SU-DHL-6 (cell line): ENCODE measurements around the gene AATK.

Experiments
- H2AFZ ChIP-seq: fragments of 200-600 bp; sonication (generic); 2 replicates; pipeline ENCODE4 v1.6.1; 2014; ENCODE audit warnings: low read depth, mild to moderate bottlenecking, moderate library complexity, mixed read lengths, antibody characterized with exemption, low read length; ENCODE audit not compliant: severe bottlenecking
- H3F3A ChIP-seq: fragments of 200-600 bp; shearing (Covaris generic); 2 replicates; pipeline ENCODE4 v1.6.0; 2016; ENCODE audit warnings: antibody characterized with exemption, mild to moderate bottlenecking; ENCODE audit not compliant: insufficient read depth
- H3K27ac ChIP-seq: fragments of 200-600 bp; sonication (generic); 2 replicates; pipeline ENCODE4 v1.5.1; 2016; ENCODE audit warnings: low read depth, mild to moderate bottlenecking, low read length, moderate library complexity, mixed read lengths
- H3K27me3 ChIP-seq: fragments of 200-600 bp; sonication (generic), shearing (Covaris generic); 2 replicates; pipeline ENCODE4 v1.6.0; 2014; ENCODE audit warnings: mild to moderate bottlenecking, low read length
- H3K36me3 ChIP-seq: fragments of 200-600 bp; sonication (generic); 2 replicates; pipeline ENCODE4 v1.6.1; 2014; ENCODE audit warnings: mild to moderate bottlenecking, low read length, mixed read lengths
- H3K4me2 ChIP-seq: fragments of 300-600, 200-600 bp; shearing (Covaris generic), sonication (generic); 2 replicates; pipeline ENCODE4 v1.6.0; 2014; ENCODE audit warnings: low read length, low read depth, mild to moderate bottlenecking; ENCODE audit not compliant: poor library complexity, severe bottlenecking
- H3K4me3 ChIP-seq: fragments of 200-600 bp; sonication (generic); 2 replicates; pipeline ENCODE4 v1.5.1; 2014; ENCODE audit warnings: antibody characterized with exemption, low read length, mild to moderate bottlenecking, mixed read lengths; ENCODE audit not compliant: insufficient read depth, poor library complexity, severe bottlenecking
- H3K79me2 ChIP-seq: fragments of 200-600 bp; sonication (generic); 2 replicates; pipeline ENCODE4 v1.6.1; 2014; ENCODE audit warnings: mild to moderate bottlenecking, low read length, moderate library complexity; ENCODE audit not compliant: insufficient read depth
- H3K9ac ChIP-seq: fragments of 200-600 bp; sonication (generic); 2 replicates; pipeline ENCODE4 v1.7.0; 2014; ENCODE audit warnings: mild to moderate bottlenecking, low read length
- H3K9me2 ChIP-seq: fragments of 200-600 bp; sonication (generic); replicated peaks from 2 replicates; pipeline ENCODE4 v1.6.1; 2014; ENCODE audit warnings: low read length; ENCODE audit not compliant: insufficient read depth
- H3K9me3 ChIP-seq: fragments of 200-600 bp; sonication (generic); 2 replicates; pipeline ENCODE4 v1.6.1; 2014; ENCODE audit warnings: low read length, mixed read lengths; ENCODE audit not compliant: insufficient read depth
- H4K20me1 ChIP-seq: fragments of 200-600 bp; sonication (generic); 2 replicates; pipeline ENCODE4 v1.6.1; 2014; ENCODE audit warnings: low read depth, mild to moderate bottlenecking, antibody characterized with exemption, low read length, moderate library complexity, mixed read lengths
- CTCF ChIP-seq: fragments of 200-600 bp; sonication (generic); IDR thresholded peaks from one replicate; pipeline ENCODE4 v1.5.1; 2017; ENCODE audit warnings: antibody characterized with exemption, mild to moderate bottlenecking, low read length, moderate library complexity; ENCODE audit not compliant: insufficient read depth, poor library complexity, severe bottlenecking
- EZH2phosphoT487 ChIP-seq: fragments of 200-600 bp; sonication (generic), shearing (Covaris generic); conservative IDR thresholded peaks from 2 replicates; pipeline ENCODE4 v1.6.1; 2018; ENCODE audit warnings: mild to moderate bottlenecking, antibody characterized with exemption, low read length, moderate library complexity, mixed read lengths

AATK gene

GRCh38 chr17:81070541-81071246, 95.3 kb downstream of the AATK start:
- H3K79me2 ChIP-seq, result no peaks in the 10 kb centered on the region
- H3K36me3 ChIP-seq, result no peaks in the 10 kb centered on the region
- TF ChIP-seq EZH2phosphoT487, result no peak
- TF ChIP-seq CTCF, result no peak
- no peak overlapping the region for H3K4me3 ChIP-seq
- H4K20me1 ChIP-seq, result no peaks in the 10 kb centered on the region
- no peak overlapping the region for H3K4me2 ChIP-seq
- no peak overlapping the region for H3K27ac ChIP-seq
- H3K9me3 ChIP-seq, result no peaks in the 10 kb centered on the region
- no peak overlapping the region for H3K9ac ChIP-seq
- no peak overlapping the region for H2AFZ ChIP-seq
- no peaks in the 10 kb centered on the region for H3F3A ChIP-seq
- no peaks in the 10 kb centered on the region for H3K27me3 ChIP-seq
- no peaks in the 10 kb centered on the region for H3K9me2 ChIP-seq

- no peak overlapping the region for H3K4me3 ChIP-seq
Measured at GRCh38 chr17:81069135-81069645, 96.8 kb downstream of the AATK start.

GRCh38 chr17:81068411-81069134, 97.4 kb downstream of the AATK start:
- Histone ChIP-seq H3K36me3 (no peaks in the 10 kb centered on the region), H3K27ac (no peak overlapping the region), H3K4me2 (no peak overlapping the region), H3F3A (no peaks in the 10 kb centered on the region), H3K4me3 (no peak overlapping the region), H4K20me1 (no peaks in the 10 kb centered on the region), H3K9me2 (no peaks in the 10 kb centered on the region), H3K79me2 (no peaks in the 10 kb centered on the region), H3K27me3 (no peaks in the 10 kb centered on the region), H3K9ac (no peak overlapping the region), H2AFZ (no peak overlapping the region), H3K9me3 (no peaks in the 10 kb centered on the region)
- no peak for TF ChIP-seq CTCF
- TF ChIP-seq EZH2phosphoT487, result no peak

More at GRCh38 chr17:81069135-81069645, 96.8 kb downstream of the AATK start:
- no peaks in the 10 kb centered on the region for H3F3A ChIP-seq
- TF ChIP-seq CTCF (no peak), EZH2phosphoT487 (no peak)
- no peaks in the 10 kb centered on the region for H4K20me1 ChIP-seq
- no peak overlapping the region for H3K27ac ChIP-seq
- no peaks in the 10 kb centered on the region for H3K27me3 ChIP-seq
- H2AFZ ChIP-seq, result no peak overlapping the region
- H3K4me2 ChIP-seq, result no peak overlapping the region
- no peak overlapping the region for H3K9ac ChIP-seq
- H3K36me3 ChIP-seq, result no peaks in the 10 kb centered on the region
- H3K9me2 ChIP-seq, result no peaks in the 10 kb centered on the region
- no peaks in the 10 kb centered on the region for H3K79me2 ChIP-seq
- no peaks in the 10 kb centered on the region for H3K9me3 ChIP-seq
